Progenitor cell of endocrine pancreas (in vitro differentiated cells): ENCODE data around the gene MRPL27. TPM values are rescaled to one million over a fixed set of nuclear protein-coding genes. Genes with fewer than 3 reads are reported as not detected.

Experiments
- DNase-seq: peaks from one replicate; pipeline ENCODE4 v3.0.0; 2021; ENCODE audit warnings: low spot score; ENCODE audit not compliant: unreplicated experiment
- H3K27ac Mint-ChIP-seq: 2 replicates; pipeline ENCODE4 v1.8.0; 2021; ENCODE audit warnings: mild to moderate bottlenecking, moderate library complexity, mixed read lengths
- H3K27me3 Mint-ChIP-seq: 2 replicates; pipeline ENCODE4 v1.8.0; 2021; ENCODE audit warnings: mixed read lengths
- H3K36me3 Mint-ChIP-seq: 2 replicates; pipeline ENCODE4 v1.8.0; 2022; ENCODE audit warnings: mixed read lengths; ENCODE audit not compliant: insufficient read depth
- H3K4me1 Mint-ChIP-seq: 2 replicates; pipeline ENCODE4 v1.8.0; 2021; ENCODE audit warnings: low read depth, mixed read lengths
- H3K4me3 Mint-ChIP-seq: 2 replicates; pipeline ENCODE4 v1.8.0; 2021; ENCODE audit warnings: low read depth, mild to moderate bottlenecking, moderate library complexity, mixed read lengths
- H3K9me3 Mint-ChIP-seq: 2 replicates; pipeline ENCODE4 v1.8.0; 2021; ENCODE audit warnings: low read depth, mixed read lengths
- CTCF ChIP-seq: fragments of 200-600 bp; sonication (generic); IDR thresholded peaks from one replicate; pipeline ENCODE4 v1.5.0; 2021; ENCODE audit warnings: antibody characterized with exemption, mild to moderate bottlenecking; ENCODE audit not compliant: unreplicated experiment
- total RNA-seq: library from RNA; stranded (reverse); gene quantifications from 2 replicates; pipeline ENCODE4 v1.2.1, GENCODE V29; 2021

The MRPL27 gene
- total RNA-seq, 1 donor from 2014 or later = 59.6 TPM

DNA sequence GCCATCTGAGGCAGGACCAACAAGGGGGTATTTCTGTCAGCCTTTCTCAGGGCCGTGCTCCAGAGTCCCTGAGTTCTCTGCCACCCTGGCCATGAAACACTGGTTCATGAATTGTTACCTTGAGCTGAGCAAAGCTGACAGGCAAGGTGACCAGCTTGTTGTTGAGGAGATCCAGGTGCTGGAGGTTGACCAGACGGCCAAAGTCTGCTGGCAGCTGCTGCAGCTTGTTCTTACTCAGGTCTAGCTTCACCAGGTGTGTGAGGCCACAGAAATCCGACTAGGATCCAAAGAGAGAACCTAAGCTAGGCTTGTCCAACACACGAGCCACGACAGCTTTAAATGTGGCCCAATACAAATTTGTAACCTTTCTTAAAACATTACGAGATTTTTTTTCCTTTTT, 19.6 kb upstream of the MRPL27 start:
- peaks cover 16% of the 10 kb centered on the region for H3K36me3 Mint-ChIP-seq

DNA sequence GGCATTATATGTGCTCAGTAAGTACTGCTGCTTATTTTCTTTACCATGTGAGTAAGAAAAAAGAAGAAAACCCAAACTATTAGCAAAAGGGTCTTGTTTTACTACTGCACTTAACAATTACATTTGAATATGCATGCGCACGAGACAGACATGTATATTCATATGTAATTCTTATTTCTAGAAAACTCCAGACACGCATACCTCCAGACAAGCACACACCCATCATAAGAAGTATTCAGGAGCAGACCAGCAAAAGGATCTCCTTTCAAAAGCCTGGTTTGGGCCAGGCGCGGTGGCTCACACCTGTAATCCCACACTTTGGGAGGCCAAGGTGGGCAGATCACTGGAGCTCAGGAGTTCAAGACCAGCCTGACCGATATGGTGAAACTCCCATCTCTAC, 16.6 kb upstream of the MRPL27 start:
- Mint-ChIP-seq H3K4me1 (no peaks in the 10 kb centered on the region), H3K27me3 (no peaks in the 10 kb centered on the region), H3K9me3 (no peaks in the 10 kb centered on the region), H3K36me3 (peaks cover 21% of the 10 kb centered on the region), H3K27ac (no peak overlapping the region), H3K4me3 (no peak overlapping the region)
- DNase-seq = no peak
- TF ChIP-seq CTCF = no peak

More for the DNA sequence above, 19.6 kb upstream of the MRPL27 start:
- H3K27me3 Mint-ChIP-seq = no peaks in the 10 kb centered on the region
- peaks cover 9% of the 10 kb centered on the region for H3K4me1 Mint-ChIP-seq
- no peak overlapping the region for H3K27ac Mint-ChIP-seq
- no peak for DNase-seq
- no peak overlapping the region for H3K4me3 Mint-ChIP-seq
- H3K9me3 Mint-ChIP-seq = no peaks in the 10 kb centered on the region
- TF ChIP-seq CTCF = no peak

- H3K9me3 Mint-ChIP-seq = no peaks in the 10 kb centered on the region
- DNase-seq = no peak
- H3K4me1 Mint-ChIP-seq = no peaks in the 10 kb centered on the region
- H3K36me3 Mint-ChIP-seq = peaks cover 18% of the 10 kb centered on the region
- TF ChIP-seq CTCF = no peak
- H3K27me3 Mint-ChIP-seq = no peaks in the 10 kb centered on the region
- H3K4me3 Mint-ChIP-seq = no peak overlapping the region
- no peak overlapping the region for H3K27ac Mint-ChIP-seq
Observed at GRCh38 chr17:50388728-50389127, 15.7 kb upstream of the MRPL27 start.

- H3K36me3 Mint-ChIP-seq = peaks cover 16% of the 10 kb centered on the region
- no peaks in the 10 kb centered on the region for H3K27me3 Mint-ChIP-seq
- DNase-seq = no peak
- no peaks in the 10 kb centered on the region for H3K9me3 Mint-ChIP-seq
- H3K4me3 Mint-ChIP-seq = no peak overlapping the region
- no peaks in the 10 kb centered on the region for H3K4me1 Mint-ChIP-seq
- TF ChIP-seq CTCF = no peak
- no peak overlapping the region for H3K27ac Mint-ChIP-seq
Observed at GRCh38 chr17:50386510-50386909, 13.5 kb upstream of the MRPL27 start.

- Mint-ChIP-seq H3K27ac (no peak overlapping the region), H3K27me3 (no peaks in the 10 kb centered on the region), H3K36me3 (peaks cover 16% of the 10 kb centered on the region), H3K9me3 (no peaks in the 10 kb centered on the region), H3K4me1 (no peaks in the 10 kb centered on the region), H3K4me3 (no peak overlapping the region)
- DNase-seq = no peak
- no peak for TF ChIP-seq CTCF
Observed at GRCh38 chr17:50382931-50383330, 9.9 kb upstream of the MRPL27 start.

DNA sequence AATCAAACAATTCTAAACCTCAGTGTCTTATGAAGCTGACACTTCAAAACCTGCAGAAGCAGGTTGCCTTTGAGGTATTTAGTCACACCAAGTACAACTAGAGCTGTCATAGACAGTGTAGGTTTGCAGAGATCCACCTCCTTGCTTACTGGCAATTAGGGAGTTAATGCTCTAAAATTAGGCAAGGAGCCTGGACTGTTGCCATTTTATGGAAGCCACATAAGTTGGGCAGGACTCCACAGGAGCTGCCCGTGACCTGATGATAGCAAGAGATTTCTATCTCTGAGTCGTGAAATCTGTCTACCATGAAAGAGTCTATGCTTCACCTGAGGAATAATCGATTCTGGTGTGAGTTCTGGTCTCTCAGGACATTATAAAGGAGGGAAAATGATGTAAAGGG, 8.9 kb upstream of the MRPL27 start:
- peaks cover 16% of the 10 kb centered on the region for H3K36me3 Mint-ChIP-seq
- no peaks in the 10 kb centered on the region for H3K4me1 Mint-ChIP-seq
- H3K27ac Mint-ChIP-seq = no peak overlapping the region
- no peak for TF ChIP-seq CTCF
- H3K9me3 Mint-ChIP-seq = no peaks in the 10 kb centered on the region
- H3K4me3 Mint-ChIP-seq = no peak overlapping the region
- no peaks in the 10 kb centered on the region for H3K27me3 Mint-ChIP-seq
- no peak for DNase-seq
